Stimulated activated CD4-positive, alpha-beta T cell treated with anti-CD3 and anti-CD28 coated beads, TNF-alpha, amount 100 ng/mL, for 4 hours (primary cell): ENCODE measurements around the gene ERFL.
A peak's percentile ranks its signal among the peaks of the same experiment; 100 is the strongest.
"Not testable (repeated sequence)": the region's sequence is repeated elsewhere in the genome, so short reads cannot be mapped to it uniquely, and the experiment has no call there.

Experiments used
- DNase-seq, 3 experiments: peaks; one replicate each; pipeline ENCODE4 v3.0.0-alpha.2; 2020; ENCODE audit warnings: low read depth in 3 of 3

Gene ERFL

DNA sequence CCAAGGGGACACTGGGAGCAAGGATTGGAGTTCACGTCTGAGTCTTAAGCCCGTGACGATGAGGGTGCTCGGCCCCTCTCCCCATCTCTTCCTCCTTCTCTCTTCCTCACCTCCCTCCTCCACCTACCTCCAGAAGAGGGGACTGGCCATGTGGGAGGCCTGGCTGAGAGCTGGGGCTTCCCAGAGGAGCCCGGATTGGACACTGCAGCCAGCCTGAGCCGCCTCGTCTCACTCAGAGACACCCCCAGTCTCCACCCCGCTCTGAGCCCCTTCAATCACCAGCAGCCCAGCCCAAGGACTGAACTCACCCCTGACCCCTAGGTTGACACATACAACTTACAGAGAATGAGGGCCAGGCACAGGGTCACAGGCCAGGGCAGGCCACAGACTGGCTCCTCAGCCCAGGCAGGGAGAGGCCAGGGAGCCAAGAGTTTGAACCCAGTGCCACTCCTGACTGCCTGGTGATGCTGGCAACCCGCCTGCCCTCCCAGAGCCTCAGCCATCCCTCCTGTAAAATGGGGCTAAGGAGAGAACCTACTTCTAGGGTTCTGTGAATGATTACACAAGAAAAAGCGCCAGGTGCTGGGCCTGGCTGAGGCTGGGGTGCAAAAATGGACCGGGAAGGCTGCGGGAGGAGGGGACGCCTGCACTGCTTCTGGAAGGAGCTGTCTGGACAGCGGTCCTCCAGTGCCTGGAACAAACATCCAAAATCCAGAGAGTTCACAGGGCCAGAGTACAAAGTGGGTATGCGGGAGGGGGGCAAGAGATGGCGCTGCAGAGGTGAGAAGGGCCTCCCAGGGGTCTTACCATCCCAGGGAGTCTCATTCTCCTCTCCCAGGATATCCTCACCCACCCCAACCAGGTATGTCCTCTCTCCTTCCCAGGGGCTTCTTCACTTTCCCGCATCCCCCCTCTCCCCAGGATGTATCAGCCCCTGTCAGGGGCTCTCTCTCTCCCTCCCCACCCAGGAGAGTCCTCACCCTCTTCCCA, 50.0 kb downstream of the ERFL start:
- no peak for DNase-seq

DNA sequence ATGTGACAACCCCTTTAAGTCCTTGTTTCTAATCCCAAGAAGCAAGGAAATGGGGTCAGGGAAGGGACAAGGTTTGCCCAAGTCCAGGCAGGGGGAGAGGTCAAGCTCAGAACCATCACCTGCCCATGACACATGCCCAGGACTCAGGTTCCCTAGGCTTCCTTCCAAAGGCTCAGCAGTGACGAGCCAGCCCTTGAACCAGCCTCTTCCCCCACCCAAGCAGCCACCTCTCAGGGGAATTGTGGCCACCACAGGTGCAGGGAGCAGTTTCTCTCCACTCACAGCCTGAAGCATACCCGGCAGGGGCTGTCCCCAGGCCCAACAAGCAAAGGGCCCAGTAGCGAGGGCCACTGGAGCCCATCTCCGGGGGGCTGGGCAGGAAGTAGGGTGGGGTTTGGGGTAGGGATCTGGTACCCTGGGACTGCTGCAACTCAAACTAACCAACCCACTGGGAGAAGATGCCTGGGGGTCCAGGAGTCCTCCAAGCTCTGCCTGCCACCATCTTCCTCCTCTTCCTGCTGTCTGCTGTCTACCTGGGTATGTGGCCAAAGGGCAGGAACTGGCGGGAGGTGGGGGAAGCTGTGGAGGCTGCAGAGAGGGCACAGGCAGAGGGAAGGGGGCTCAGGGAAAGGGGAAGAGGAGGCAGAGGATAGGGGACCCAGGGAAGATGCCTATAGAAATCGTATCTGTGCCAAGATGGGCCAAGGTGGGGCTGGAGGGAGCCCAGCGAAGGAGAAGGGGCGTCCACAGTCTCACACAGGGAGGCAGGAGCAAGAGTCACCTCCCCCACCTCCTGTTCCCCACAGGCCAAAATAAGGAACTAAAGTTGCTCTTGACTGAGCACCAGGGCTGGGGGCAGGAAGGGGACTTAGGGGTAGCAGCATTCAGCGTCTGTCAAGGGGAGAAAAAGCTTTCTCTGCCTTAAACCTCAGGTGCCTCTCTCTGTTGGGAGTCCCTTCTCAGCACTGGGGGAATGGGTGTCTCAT, 51.1 kb downstream of the ERFL start, which contains the start of gene CD79A:
Gene CD79A (plus strand): TSS at position 433 of the 986 bp plus-strand sequence. CDS start 26 bp downstream, at position 459.
- DNase-seq, result no peak

DNA sequence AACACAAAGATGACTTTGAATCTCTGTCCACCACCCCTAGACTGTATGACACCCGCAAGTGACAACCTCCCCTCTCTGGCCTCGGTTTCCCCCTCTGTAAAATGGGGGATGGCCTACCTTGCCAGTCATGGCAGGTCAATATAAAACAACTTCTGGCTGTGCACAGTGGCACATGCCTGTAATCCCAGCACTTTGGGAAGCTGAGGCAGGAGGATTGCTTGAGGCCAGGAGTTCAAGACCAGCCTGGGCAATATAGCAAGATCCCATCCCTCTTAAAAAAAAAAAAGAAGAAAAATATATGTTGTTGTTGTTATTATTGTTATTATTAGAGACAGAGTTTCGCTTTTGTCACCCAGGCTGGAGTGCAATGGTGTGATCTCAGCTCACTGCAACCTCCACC, 52.3 kb downstream of the ERFL start:
- not testable (repeated sequence) for DNase-seq

DNA sequence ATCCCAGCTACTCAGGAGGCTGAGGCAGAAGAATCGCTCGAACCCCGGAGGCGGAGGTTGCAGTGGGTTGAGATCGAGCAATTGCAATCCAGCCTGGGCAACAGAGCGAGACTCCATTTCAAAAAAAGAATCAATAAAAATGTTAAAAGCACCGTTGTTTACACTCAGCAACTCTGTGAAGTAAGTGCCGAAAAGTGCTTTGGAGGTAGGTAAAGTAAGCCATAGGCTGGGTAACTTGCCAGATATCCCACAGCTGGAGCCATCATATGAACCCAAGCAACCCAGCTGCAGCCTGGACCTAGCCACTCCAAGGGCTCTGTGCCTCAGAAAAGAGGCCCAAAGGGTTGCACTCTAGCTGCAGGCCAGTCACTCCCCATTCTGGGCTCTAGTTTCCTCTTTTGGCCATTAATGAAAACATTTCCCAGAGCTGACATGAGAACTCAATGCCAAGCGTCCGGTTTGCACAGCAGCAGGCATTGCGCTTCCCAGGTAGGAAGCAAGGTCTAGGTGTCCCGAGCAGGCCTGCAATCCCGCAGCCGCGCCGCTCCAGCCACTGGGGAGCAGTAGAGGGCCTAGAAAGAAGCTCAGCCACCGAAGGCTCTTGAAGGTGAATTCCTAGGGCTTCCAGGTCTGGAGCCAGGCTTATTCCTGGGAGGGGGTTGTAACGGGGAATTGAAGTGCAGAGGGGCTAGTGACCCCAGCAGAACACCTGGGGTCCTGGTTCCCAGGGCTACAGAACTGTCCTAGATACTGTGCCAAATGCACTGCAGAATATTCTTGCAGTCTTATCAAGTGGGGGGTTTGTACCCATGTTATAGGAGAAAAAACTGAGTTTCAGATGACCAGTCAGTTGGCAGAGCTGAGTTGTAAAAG, 55.2 kb downstream of the ERFL start:
- peak in 2 of 3 experiments; percentile 43 to 45 for DNase-seq

DNA sequence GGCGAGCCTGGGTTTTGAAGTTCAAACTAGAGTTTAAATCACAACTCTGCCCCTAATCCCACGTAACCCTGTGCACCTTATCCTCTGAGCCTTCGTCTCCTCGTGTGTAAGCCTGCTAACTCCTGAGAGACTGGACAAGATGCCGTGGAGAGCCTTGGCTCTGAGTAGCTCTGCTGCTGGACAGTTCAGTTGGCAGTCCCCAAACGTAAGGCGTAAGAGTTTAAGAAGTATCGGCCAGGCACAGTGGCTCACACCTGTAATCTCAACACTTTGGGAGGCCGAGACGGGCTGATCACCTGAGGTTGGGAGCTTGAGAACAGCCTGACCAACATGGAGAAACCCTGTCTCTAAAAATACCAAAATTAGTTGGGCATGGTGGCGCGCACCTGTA, 55.9 kb downstream of the ERFL start:
- no peak for DNase-seq

DNA sequence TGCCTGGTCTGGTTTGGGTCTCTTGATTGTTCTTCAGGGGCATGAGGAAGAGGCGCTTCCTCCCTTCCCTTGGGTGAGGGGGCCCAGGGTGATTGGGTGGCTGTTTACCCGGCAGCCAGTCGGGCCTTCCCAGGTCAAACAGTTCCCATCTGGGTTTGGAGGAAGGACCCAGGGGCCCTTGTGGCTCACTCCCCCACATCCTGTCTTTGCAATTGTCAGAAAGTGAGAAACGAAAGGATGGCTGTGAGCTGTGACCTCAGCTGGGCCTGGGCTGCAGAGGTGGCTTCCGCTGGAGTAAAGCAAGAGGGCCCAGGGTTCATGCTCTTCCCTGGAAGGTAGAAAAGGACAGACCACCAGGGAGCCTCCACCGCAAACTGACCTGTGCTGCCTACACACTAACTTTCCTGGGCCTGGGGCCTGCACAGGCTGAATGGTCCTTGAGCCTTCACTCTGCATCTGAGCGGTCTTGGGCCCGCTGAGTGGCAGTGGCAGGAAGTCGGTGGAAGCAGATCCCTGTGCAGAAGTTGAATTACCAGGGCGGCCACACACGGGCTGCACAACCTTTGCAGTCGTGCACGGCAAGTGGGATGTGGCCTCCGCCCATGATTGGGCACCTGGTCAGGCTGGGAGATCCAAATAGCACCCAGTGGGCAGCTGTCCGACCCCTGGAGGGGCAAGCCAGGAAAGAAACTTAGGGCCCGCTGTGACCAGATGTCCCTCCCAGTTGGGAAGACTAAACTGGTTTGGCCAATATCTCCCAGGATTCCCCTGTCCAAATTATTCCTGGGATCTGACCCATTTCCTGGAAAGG, 56.5 kb downstream of the ERFL start:
- no peak for DNase-seq

DNA sequence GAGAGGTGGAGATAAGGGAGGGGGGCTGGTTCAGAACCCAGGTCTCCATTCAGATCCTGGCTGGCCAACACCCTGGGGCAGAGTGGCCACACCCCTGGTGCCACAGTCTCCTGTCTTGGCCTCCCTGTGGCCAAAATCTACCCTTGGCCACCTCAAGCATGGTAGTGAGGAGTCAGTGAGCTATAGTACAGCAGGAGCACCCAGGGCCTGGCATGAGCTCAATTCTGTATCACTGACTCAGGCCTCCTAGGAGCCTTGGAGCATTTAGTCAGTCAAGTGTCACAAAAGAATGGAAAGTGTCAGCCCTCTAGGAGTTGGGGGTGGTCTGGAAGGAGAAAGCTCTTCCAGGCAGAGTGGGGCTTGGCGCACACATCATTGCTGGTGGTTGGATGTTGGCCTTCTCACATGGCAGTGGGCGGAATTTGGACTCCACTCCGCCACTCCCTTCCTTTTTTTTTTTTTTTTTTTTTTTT, 57.8 kb downstream of the ERFL start:
- DNase-seq, result no peak

DNA sequence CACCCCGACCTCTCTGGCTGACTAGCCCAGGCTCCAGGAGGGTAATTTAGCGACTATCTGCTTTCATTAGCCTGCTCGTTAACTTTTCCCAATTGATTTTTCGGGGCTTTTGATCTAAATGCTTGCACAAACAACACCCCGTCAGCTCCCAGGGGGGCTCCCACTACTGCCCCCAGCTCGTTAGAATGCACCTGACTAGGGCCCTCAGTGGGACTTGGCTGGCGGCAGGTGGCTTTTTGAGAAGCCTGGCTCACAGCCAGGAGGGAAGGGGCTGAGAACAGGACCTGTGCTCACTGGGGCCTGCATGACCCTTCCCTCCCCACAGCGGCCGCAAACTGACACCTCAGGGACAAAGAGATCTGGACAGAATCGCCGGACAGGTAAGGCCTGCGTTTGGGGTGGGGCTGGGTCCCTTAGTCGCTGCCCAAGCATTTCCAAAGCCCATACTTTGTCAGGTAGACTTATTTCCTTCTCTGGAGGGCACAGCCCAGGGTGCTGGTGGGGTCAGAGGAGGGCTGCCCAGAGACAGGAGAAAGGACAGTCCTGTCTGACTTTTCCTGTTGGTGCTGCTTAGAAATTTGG, 58.8 kb downstream of the ERFL start:
- DNase-seq, result no peak

DNA sequence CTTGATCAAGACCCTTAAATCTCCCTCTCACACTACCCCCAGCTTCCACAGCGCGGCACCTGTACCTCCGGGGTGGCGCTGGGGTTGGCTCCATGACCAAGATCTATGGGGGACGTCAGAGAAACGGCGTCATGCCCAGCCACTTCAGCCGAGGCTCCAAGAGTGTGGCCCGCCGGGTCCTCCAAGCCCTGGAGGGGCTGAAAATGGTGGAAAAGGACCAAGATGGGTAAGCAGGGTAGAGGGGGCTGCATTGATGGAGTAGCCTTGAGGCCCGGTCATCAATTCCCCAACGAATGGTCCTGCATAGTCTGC, 59.3 kb downstream of the ERFL start:
- no peak for DNase-seq

DNA sequence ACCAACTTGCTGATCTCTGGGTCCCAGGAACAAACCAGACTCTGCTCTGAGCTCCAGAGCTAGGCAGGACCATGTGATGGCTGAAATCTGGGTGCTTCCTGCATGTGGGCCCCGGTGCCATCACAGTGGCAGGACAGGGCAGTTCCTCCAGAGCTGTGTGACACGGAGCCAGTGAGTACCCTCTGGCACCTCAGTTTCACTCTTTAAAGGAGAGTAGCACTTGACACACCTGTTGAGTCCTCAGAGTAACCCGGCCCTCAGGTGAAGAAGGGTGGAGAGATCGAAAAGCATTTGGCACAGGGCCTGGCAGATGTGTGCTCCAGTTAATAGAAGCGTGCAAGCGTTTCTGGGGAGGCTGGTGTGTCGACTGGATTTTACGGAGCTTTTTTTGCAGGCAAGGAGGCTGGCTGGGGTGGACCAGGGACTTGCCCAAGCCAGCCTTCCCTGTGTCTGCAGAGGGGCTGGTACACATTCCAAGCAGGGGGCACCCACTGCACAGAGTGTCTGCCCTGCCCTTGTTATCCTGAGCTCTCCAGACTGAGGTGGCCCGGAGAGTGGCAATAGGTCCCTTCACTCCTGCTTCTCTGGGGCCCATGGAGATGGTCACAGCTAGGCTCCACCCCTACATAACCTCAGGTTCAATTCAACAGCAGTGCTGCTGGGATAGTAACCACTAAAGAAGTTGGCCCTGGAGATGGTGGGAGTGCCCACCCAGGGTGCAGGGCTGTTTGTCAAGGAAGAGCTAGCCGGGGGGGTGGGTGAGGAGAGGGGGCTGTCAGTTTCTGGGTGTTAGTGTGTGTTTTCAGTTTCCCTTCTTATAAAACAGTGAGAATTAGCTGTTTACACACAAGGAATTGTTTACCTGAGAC, 59.9 kb downstream of the ERFL start:
- DNase-seq, result no peak

DNA sequence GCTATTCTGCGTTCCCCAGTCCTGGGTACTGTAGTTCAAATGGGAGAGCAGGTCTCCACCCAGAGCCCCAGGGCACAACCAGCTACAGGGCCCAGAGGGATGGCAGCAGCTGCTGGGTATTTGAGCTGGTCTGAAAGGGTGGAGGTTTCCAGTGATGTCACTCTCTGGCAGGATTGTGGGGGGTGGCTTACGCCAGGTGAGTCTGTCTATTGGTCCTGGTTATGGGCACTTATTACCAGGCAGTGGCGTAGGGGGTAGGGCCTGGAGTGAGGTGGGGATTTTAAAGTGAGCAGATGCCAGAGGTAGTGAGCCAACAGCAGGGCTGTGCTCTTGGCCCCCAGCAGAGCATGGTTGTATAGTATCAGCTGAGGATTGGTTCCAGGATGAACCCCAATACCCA, 62.0 kb downstream of the ERFL start:
- DNase-seq, result no peak

DNA sequence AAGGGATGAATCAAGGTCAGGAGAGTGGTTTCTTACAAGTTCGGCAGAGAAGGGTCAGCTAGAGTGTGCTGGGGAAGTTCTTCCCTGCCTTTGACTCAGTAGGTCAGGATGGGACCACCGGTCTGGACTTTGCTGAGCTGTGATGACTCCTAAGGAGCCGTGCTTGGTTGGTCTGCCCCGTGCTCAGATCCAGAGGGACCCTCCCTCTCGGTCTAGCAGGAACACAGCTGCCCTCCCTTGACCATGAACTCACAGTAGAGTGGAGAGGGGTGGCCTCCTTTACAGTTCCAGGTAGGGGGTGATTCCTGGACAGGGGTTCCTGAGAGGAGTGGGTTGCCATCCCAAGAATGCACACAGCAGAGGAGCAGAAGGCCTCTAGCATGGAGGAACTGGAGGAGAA, 63.9 kb downstream of the ERFL start:
- DNase-seq, result no peak

DNA sequence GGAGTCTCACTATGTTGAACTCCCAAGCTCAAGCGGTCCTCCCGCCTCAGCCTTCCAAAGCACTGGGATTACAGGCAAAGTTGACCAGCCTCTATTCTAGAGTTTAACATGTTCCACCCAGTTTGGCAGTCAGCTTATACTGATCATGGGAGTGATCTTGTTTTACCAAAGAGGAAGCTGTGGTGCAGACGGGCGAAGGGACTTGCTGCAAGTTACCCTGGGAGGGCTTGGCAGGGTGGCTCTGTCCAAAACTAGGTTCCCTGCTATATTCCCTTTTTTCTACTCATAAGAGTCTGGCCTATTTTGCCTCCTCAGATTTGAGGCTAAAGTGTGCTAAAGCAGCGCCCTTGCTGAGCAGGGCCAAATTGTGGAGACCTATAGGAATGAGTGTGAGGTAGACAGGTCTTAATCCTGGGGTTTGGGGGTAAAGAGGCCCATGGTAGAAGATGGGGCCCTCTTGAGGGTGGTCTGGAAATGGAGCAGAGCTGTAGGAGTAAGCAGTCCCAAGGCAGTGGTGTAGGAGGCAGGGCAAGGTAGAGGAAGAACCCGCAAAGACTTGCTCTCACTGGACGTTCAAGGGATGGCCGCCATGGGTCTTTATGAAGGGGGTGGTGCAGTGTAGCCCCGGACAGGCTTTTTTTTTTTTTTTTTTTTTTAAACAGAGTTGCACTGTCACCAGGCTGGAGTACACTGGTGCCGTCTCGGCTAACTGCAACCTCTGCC, 64.9 kb downstream of the ERFL start:
- no peak for DNase-seq

DNA sequence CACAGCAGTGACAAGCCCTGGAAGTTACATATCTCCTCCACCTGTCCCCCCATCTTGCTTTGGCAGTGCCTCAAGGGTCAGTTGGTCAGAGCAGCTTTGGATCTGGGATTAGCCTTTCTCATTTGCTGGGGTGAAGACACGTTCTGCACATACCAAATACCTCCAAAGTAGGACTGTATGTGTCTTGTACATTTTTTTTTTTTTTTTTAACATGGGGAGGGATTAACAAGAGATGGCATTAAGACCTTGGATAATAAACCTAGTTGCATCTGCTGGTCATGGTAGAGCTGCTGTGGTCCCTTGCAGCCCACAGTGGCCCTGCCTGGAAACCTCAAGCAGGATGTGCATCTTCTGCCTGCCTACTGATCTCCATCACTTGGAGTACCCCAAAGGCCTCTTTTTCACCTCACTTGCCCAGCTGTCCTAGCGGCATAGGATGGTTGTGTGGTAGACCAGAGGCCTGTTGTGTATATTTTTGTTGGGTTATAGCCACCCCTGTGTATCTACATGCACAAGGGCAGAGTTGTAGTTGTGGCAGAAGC, 65.7 kb downstream of the ERFL start:
- no peak for DNase-seq

DNA sequence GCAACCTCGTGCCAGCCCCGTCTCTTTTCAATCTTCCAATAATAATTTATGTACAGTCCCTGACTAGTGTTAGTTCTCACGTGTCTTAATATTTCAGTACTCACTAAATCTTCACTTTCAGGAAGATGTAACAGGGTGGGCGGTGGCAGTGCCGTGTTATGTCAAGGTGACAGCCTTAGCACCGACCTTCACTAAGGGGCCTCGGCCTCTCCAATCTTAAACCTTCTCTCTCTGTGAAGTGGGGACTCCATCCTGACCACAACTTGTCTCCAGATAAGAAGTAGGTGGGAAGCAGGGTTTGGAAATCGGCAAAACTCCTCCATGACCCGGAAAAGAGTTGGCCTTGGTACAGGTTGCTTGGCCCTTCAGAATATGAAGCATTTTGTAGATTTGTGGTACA, 66.4 kb downstream of the ERFL start:
- DNase-seq, result no peak

DNA sequence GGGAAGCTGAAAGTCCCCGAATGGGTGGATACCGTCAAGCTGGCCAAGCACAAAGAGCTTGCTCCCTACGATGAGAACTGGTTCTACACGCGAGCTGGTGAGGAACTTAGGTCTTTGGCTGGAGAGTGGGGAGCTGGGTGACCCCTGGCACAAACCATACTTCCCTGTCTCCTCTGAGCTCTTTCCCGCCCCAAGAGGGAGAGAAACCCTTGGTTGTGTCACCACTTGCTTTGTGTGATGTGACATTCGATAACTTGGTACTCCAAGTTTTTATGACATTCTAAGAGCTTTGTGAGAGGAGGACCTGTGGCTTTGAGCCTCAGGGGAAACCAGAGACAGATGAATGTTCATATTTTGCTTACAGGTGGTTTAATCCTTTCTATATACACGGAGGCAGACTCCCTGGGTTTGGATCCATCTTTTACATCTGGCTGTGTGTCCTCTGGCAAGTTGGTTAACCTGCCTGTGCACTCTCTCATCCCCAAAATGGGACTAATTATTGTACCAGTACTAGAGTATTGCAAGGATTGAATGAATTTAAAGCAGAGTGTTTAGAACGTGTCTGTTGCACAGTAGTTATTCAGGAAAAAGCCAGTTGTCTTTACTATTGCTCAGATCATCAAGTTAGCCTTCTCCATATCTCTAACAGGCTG, 67.0 kb downstream of the ERFL start:
- no peak for DNase-seq

DNA sequence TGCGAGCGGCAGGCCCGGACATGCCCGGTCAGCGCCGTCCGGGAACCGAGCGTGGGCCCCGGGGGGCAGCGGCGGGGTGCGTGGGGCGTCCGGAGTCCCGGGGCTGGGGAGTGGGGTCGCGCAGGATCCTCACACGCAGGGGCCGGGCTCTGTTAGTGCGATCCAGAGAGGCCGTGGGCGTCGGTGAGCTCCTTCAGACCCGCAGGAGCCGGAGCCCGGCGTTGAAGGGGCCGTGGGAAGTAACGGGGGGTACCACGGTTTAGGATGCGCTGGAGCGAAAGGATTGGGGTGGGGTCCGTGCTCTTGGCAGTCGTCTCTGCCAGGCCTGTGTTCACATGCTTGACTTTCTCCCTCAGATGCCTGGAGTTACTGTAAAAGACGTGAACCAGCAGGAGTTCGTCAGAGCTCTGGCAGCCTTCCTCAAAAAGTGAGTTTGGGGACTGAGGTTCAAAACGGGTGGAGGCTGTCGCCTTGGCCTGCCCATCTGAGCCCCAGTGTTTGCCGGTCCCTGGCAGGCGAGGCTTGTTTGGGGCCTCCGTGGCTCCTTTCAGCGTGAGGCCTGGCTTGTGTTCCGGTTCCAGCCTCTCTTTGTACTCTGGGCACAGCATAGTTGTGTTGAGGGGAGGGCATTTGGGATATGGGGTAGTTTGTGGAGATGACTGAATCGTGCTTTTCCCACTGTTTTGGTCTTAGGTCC, 67.7 kb downstream of the ERFL start:
- DNase-seq, result peak in 1 of 3 experiments; percentile 49
